SJCRH30 (cell line): ENCODE results near the gene LYVE1. TPM values are rescaled to one million over a fixed set of nuclear protein-coding genes. Genes with fewer than 3 reads are reported as not detected.

Experiments used
- DNase-seq, 2 experiments: peaks; one replicate each; pipeline ENCODE4 v3.0.0-alpha.2; 2015 to 2020
- H3K27ac ChIP-seq: fragments of 250-450 bp; sonication (Bioruptor Pico); 2 replicates; pipeline ENCODE4 v1.5.1; 2020; ENCODE audit warnings: mild to moderate bottlenecking, moderate library complexity
- H3K27me3 ChIP-seq: fragments of 250-450 bp; sonication (Bioruptor Pico); 2 replicates; pipeline ENCODE4 v1.5.1; 2020; ENCODE audit warnings: mild to moderate bottlenecking, moderate library complexity
- H3K36me3 ChIP-seq: fragments of 250-450 bp; sonication (Bioruptor Pico); 2 replicates; pipeline ENCODE4 v1.5.1; 2020; ENCODE audit warnings: mild to moderate bottlenecking, moderate library complexity
- H3K4me1 ChIP-seq: fragments of 250-450 bp; sonication (Bioruptor Pico); 2 replicates; pipeline ENCODE4 v1.5.1; 2020; ENCODE audit warnings: mild to moderate bottlenecking, moderate library complexity
- H3K4me3 ChIP-seq: fragments of 250-450 bp; sonication (Bioruptor Pico); 2 replicates; pipeline ENCODE4 v1.5.1; 2020; ENCODE audit warnings: mild to moderate bottlenecking, moderate library complexity
- H3K9me3 ChIP-seq: fragments of 250-450 bp; sonication (Bioruptor Pico); replicated peaks from 2 replicates; pipeline ENCODE4 v1.5.1; 2020; ENCODE audit warnings: mild to moderate bottlenecking, moderate library complexity
- total RNA-seq: library from RNA; depleted of rRNA; stranded (reverse); fragments of >200 nt; shearing (Covaris generic); gene quantifications from 2 replicates; pipeline ENCODE4 v1.2.3, GENCODE V29; 2014; rRNA removed

LYVE1 gene
- total RNA-seq, 1 experiment from 2014 or later, result not detected

DNA sequence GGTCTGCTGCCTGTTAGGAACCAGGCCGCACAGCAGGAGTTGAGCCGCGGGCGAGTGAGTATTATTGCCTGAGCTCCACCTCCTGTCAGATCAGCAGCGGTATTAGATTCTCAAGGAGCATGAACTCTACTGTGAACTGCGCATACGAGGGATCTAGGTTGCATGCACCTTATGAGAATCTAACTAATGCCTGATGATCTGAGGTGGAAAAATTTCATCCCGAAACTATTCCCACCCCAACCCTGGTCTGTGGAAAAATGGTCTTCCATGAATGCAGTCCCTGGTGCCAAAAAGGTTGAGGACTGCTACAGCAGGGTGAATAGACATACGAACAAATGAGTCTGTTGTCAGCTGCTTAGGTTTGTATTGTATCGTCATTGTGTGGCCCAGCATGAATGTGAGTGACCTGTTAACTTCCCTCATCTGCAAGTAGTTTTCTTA is 57.3 kb downstream of the LYVE1 start:
- Histone ChIP-seq H3K27ac (no peak overlapping the region), H3K4me3 (no peak overlapping the region), H3K36me3 (peaks cover 10% of the 10 kb centered on the region; the same call in 1 of the 2 replicates), H3K9me3 (no peaks in the 10 kb centered on the region), H3K4me1 (peaks cover 4% of the 10 kb centered on the region; the same call in 1 of the 2 replicates), H3K27me3 (no peaks in the 10 kb centered on the region)
- DNase-seq, result no peak

Other genes starting within 250 kb of the LYVE1 start
- 14.7 and 14.9 TPM in 2 replicates for gene AMPD3, start 113.4 kb downstream of the LYVE1 start, total RNA-seq
- gene RNF141, start 27.5 kb downstream of the LYVE1 start, total RNA-seq, result 12.6 and 13.9 TPM in 2 replicates
- gene IRAG1, start 125.1 kb upstream of the LYVE1 start, total RNA-seq, result not detected in 2 replicates
- gene CTR9, start 182.6 kb upstream of the LYVE1 start, total RNA-seq, result 53.0 and 55.2 TPM in 2 replicates
- gene EIF4G2, start 240.3 kb upstream of the LYVE1 start, total RNA-seq, result 1,193 and 1,203 TPM in 2 replicates